Measurements from ENCODE around the gene HRAS.

DNA sequence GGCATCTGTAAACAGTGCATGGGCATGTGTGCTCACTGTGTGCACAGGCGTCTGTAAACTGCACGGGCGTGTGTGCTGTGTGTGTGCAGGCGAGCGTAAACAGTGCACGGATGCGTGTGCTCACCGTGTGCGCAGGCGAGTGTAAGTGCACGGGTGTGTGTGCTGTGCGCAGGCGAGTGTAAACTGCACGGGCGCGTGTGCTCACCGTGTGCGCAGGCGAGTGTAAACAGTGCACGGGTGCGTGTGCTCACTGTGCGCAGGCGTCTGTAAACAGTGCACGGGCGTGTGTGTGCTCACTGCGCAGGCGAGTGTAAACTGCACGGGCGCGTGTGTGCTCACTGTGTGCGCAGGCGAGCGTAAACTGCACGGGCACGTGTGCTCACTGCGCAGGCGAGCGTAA, 50.8 kb downstream of the HRAS start:
- no peak for TF ChIP-seq YY1 (IDR thresholded peaks at IDR 0.05; ENCODE audit: insufficient read depth, insufficient read length)
- TF ChIP-seq SUZ12 (IDR thresholded peaks at IDR 0.05; ENCODE audit: extremely low read depth, insufficient read depth, insufficient read length) = no peak
- no peak for TF ChIP-seq ZNF274 (IDR thresholded peaks at IDR 0.05; ENCODE audit: low read depth, low read length)
